HG03378 (cell line): ENCODE results near the gene ACE2.
"Not testable (repeated sequence)": the region's sequence is repeated elsewhere in the genome, so short reads cannot be mapped to it uniquely, and the experiment has no call there.

Experiments
- ATAC-seq: cut with Tn5 transposase; IDR thresholded peaks from one replicate; pipeline ENCODE4 v1.9.1; 2021; ENCODE audit warnings: mild to moderate bottlenecking, moderate library complexity; ENCODE audit not compliant: unreplicated experiment

Gene ACE2

DNA sequence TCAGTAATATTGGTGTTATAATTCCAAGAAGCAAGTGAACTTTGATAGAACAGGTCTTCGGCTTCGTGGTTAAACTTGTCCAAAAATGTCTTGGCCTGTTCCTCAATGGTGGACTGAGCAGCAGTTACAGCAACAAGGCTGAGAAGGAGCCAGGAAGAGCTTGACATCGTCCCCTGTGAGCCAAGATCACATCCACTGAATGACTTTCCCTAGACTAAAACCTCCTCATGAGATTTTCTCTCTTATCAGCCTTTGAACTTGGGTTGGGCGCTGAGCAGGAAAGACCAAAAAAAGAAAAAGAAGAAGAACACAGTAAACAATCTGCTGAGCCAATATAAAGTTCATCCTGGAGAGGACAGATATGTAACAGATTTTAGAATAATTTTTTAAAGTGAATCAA lies at the start of gene ACE2:
TSS of gene ACE2 (minus strand) at position 216 of the 400 bp plus-strand sequence. CDS start at position 167, 49 bp downstream.
- ATAC-seq, result no peak

GRCh38 chrX:15647510-15647909 lies 46.8 kb upstream of the ACE2 start:
- not testable (repeated sequence) for ATAC-seq

DNA sequence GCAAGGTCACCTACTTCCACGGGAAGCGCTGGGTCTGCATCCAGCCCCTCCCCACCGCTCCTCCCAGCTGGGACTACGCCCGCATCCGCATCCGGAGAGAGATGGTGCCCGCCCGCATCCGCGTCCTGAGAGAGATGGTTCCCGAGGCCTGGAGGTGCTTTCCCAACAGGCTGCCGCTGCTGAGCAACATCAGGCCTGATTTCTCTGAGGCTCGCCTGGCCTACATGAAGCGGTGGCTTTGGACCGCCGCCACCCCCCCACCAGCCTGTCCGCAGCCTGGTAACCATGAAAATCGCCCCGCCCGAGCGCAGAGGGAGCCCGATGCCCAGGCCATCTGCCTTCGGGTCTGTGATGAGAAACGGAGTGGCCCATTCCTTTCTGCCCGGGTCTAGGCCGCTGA lies 45.8 kb upstream of the ACE2 start:
- no peak for ATAC-seq

DNA sequence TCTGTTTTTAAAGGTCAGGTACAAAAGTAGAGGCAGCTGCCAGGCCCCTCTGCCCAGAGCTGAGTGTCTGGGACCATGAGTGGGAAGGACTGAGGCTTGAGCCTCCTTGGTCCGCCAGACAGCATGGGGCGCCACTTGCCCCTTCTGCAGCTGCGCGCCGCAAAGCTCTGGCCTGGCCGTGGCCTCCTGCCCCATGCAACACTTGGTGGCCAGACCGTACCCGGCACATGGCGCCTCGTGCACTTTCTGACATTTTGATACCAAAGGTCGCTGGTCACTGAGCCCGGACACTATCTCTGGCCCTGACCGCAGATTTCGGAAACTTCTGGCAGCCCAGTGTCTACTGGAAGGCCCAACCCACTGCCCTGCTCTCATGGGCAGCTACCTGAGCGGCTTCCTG lies 45.3 kb upstream of the ACE2 start:
- ATAC-seq, result no peak

- no peak for ATAC-seq
Measured at GRCh38 chrX:15645266-15645665, 44.5 kb upstream of the ACE2 start.

- ATAC-seq, result no peak
Measured at GRCh38 chrX:15644560-15644872, 43.8 kb upstream of the ACE2 start.

DNA sequence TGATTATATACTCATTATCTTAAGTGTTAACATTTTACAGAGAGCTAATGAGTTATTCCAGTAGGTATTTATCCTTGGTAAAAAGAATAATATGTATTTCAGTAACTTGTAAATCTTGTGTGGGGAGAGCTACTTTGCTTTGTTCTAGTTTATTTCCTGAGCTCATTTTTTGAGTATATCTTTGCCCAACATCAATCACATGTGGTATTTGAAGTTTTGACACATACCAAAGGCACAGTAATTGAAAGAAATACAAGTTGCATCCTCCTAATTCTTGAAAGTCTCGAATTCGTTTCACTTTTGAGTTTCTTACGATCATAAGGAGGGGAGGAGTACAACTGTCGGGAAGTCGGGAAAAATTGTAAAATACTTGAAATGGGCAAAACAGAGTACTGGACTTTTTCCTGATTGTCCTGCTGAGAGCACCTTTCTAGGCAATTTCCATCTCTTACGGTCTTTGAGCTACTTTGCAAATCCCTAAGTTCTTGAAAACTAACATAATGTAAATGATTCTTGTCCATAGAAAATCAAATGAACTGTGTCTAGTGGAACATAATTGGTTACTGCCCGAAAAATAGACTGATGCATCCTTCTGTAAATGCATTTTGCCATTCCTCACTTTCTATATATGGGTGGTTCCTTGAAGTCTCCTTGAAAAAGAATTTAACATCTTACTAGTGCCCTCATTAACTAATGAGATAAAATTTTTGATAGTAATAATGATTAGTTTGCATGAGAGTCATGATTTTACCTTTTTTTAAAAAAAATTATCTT lies 43.2 kb upstream of the ACE2 start:
- ATAC-seq, result no peak

DNA sequence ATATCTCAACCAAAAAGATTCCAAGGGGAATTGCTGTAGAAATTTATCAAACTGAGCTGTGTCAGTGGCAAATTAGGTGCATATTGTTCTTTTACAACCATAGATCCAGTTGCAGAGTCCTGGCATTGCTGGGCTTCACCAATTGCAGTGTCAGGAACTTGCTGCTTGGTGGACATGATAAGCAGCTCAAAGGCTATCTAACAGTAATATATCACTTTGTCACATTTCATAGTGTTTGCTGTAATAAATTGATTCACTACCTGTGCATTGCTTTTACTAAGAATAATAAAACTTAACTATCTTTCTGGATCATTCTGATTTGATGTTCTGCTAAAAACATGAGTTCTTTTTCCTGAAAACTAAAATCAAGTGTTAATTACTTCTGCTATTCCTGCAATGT lies 30.9 kb upstream of the ACE2 start:
- no peak for ATAC-seq

- no peak for ATAC-seq
Measured at GRCh38 chrX:15623054-15623453, 22.3 kb upstream of the ACE2 start.

GRCh38 chrX:15619053-15619755 lies 18.4 kb upstream of the ACE2 start:
- ATAC-seq, result no peak

- ATAC-seq, result no peak
Measured at GRCh38 chrX:15617111-15617510, 16.4 kb upstream of the ACE2 start.

GRCh38 chrX:15616531-15616930 lies 15.8 kb upstream of the ACE2 start:
- ATAC-seq, result no peak

DNA sequence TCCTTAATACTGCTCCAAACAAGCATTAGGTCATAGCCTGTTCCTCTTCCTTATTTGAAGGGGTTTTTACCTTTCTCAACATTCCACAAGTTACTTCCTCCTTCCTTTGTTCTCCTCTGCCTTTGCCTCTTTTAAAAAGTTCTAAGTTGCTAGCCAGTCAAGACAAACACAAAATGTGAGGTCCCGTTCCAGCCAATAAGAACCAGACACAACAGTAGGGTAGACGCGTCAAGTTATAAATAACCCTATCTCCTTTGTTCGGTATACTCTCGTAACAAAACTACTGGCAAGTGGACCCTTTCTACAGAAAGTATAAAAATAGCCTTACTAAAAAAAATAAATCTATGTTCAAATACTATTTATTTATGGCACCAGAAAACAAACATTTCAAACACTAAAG lies 6.3 kb upstream of the ACE2 start:
- no peak for ATAC-seq

- no peak for ATAC-seq
Measured at GRCh38 chrX:15606136-15606535, 5.4 kb upstream of the ACE2 start.

DNA sequence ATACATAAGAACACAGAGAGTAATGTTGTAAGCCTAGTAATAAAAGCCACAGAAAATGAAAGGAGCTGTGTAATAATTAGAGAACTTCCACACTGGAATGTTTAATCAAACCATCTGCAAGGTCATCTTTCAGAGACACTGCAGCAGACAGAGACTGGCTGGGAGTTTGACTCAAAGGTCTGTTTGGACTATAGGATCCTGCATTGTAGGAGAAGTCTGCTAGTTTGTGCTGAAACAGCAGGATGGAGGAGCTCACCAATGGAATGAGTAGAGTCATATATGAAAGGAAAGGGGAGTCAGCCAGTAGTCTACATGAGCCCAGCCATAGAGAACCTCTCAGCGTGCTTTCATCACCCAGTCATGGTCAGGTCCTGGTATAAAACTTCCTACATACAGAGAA lies 4.5 kb upstream of the ACE2 start:
- ATAC-seq, result no peak

DNA sequence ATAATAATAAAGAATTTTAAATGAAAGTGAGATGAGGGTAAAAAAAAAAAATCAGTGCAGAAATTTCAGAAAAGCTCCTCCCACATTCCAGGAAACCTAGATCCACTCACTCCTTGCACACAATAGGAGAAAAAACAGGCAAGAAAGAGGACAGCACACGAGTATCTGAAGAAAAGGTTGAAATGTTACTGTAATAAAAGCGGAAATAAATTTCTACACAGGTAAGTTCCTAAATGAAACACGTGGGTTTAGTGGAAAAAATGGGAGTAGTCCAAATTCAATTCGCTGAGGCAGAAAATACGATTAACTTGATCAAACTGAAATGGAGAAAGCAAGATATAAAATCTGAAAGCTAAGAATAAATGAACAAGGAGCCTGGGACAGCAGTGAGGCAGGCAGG lies 2.0 kb upstream of the ACE2 start:
- ATAC-seq, result no peak

DNA sequence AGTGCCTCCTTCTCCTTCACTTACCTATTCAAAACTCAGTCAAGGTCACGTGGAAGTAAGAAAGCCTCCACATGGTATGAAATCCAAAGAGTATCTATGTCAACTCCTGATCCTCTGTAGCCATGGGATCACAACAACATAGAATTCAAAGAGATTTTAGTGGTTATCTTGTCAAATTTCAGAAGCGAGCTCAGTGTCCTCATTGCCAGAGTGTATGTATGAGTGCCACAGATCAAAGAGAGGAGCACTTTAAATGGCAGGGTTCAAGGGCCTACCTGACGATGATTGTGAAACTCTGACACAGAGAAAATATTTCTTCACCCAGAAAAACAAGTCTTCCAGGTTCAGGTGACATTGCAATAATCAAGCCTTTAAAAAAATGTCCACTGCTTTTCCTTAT lies 1.2 kb upstream of the ACE2 start:
- ATAC-seq, result no peak

- ATAC-seq, result no peak
Measured at GRCh38 chrX:15600049-15600448, 711 bp downstream of the ACE2 start.

DNA sequence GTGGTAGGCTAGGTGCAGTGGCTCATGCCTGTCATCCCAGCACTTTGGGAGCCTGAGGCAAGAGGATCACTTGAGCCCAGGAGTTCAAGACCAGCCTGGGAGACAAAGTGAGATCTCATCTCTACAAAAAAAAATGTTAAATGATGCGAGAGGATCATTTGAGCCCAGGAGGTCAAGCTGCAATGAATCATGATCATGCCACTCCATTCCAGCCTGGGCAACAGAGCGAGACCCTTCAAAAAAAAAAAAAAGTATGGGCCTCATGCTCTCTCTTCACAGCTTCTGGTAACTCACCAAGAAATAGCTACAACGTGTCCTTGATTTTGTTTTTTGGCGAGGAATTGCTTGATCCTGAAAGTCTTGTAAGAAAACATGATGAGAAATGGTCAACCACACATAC lies 1.3 kb downstream of the ACE2 start:
- no peak for ATAC-seq

DNA sequence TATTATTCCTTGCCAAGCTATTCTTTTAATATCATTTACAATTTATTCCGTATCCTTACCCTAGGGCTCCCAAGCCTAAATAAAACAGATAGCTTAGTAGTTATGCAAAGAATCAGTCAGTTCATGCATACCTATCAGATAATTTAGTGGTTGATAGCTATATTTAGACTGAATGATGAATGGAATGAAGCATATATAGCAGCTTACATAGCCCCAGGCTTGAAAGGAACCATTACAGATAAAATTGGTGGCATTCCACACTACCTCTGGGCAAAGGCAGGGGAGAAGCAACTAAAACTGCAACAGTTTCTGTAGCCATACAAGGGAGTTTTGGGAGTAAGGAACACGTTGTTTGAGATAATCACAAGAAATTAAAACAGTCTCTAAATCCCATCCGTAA lies 2.7 kb downstream of the ACE2 start:
- ATAC-seq, result no peak

GRCh38 chrX:15594371-15594770 lies 6.4 kb downstream of the ACE2 start:
- no peak for ATAC-seq
